Renal cortical epithelial cell (primary cell): ENCODE data around the gene OPCML. TPM values are rescaled to one million over a fixed set of nuclear protein-coding genes. Genes with fewer than 3 reads are reported as not detected.

Source experiments
- DNase-seq: peaks from one replicate; pipeline ENCODE4 v3.0.0-alpha.2; 2011; ENCODE audit warnings: low read depth
- total RNA-seq: library from RNA; depleted of rRNA; stranded (reverse); fragments of >200 nt; gene quantifications from 2 replicates; pipeline ENCODE4 v1.2.3, GENCODE V29; 2014

The OPCML gene
- total RNA-seq, 1 donor from 2014 or later, result not detected

DNA sequence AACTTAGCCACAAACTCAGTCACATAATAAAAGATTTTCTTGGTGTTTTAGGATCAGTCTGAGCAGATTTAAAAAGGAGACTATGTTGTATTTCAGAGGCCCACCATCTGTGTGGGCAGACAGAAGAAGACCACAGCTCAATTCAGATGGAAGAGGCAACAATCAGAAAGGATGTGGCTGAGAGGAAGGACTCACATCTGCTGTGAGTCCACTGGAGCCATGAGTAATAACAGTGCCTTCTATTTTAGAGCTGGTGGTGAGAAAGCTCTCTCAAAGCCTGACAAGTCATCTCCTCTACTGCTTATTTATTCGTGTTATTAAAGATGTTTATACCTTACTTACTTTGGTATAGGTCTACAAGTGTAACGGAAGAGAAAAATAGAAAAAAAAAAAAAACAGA, 357.2 kb downstream of the OPCML start:
- DNase-seq, result no peak

DNA sequence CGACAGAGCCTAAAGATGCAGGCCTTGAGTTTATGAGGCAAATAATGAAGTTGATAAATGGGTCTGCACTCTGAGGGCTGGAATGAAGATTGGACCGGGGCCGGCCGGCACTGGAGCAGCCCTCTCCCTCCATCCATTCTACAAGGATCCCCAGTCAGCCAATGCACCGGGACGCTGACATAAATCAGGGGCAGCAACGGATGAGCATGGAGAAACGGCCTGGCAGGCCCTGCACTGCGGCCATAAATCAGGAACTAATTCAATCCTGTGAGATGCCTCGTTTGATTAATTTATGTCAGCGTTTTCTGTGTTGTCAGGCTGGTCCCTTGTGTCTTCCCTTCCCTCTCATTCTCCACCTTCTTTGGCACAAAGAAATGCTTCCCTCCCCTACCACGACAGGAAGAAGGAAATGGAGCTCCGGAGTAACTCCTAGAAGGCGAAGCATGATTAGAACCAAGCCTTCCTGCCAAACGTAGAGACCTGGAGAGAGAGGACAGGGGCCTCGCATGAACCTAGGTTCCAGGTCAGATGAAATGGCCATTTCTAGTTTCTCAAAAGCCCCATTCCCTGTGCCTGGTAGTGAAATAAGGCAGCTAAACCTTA, 358.4 kb downstream of the OPCML start:
- no peak for DNase-seq

DNA sequence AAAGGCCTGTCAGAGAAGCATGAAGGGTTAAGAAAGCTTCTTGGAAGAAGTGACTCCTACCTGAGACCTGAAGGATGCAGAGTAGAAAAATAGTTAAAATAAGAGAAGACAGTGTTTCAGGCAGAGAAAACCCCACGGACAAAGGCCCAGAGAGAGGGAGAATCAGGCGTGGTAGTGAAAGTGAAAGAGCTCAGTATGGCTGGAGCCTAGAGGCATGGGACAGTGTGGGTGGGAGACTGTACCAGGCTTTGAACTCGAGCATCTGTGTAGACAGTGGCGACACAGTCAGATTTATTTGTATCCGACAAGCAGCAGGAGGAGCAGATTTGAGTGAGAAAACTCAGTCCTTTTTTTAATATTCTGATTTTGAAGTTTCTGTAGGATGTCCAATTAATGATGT, 360.0 kb downstream of the OPCML start:
- DNase-seq, result no peak

DNA sequence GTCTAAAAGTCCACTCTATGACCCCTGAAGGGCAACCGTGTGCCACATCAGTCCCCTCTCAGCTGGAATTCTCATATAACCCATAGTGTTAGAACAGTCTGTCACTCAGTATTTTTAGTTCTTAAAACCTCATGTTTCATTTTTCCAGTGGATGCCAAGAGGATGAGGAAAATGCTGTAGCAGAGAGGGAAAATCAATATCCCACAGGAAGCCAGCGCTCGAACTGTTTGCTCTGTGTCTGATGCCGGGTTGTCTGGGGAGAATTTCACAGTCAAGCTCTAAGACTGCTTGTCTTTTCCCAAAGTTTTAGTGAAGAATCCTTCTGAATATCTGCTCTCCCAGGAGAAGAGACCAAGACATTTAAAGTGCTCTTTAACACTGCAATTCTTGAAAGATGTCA, 360.9 kb downstream of the OPCML start:
- DNase-seq, result no peak

DNA sequence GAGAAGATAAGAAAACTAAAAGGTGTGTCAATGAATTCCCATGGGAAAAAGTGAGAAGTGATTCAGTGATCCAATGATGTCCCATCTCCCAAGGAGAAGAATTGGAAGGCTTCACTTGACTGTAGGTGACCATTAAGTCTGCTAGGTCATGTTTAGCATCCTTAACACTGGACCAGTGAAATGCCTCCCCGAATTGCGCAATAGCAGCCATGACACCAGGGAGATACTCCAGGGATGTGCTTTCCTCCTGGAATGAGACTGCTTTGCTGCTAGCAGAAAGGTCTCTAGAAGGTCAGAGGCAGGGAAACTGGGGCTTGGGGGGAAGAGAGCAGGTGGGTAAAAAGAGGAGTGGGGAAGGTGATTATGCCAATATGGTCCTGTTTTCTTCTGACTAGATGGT, 364.3 kb downstream of the OPCML start:
- DNase-seq, result no peak

DNA sequence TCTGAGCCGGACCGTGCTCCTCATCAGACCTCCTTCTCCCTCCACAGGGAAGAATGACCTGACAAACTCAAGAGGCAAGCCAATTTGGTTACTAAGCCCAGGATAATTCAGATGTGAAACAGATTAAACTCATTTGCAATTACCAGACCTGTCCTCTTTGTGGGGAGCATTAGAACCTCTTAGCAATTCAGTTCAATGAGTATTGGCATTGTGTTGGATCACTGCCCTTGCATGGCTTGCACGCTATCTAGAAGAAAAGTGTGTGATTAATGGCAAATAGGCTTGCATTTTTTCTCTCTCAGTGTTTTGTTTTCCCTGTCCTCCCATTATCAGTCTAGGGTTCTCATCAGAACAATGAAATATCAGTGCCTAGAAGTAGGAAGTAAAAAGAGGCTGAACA, 365.6 kb downstream of the OPCML start:
- DNase-seq, result no peak

DNA sequence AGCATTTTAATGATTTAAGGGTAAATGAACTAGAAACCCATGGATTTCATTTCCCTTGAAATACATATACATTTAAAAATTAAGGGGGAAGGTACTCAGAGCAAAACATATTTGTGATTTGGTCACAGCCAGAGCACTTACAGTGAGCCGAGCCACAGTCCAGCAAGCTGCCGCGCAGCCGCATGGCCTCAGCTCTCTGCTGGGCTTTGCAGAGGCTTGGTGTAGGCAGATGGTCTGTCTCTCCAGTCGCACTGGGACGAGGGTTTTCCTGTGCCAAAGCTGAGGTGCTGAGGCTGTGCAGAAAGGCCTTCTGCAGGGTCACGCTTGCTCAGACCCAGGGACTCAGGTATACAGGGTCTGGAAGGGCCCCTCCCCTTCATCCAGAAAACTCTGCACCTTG, 367.3 kb downstream of the OPCML start:
- no peak for DNase-seq

DNA sequence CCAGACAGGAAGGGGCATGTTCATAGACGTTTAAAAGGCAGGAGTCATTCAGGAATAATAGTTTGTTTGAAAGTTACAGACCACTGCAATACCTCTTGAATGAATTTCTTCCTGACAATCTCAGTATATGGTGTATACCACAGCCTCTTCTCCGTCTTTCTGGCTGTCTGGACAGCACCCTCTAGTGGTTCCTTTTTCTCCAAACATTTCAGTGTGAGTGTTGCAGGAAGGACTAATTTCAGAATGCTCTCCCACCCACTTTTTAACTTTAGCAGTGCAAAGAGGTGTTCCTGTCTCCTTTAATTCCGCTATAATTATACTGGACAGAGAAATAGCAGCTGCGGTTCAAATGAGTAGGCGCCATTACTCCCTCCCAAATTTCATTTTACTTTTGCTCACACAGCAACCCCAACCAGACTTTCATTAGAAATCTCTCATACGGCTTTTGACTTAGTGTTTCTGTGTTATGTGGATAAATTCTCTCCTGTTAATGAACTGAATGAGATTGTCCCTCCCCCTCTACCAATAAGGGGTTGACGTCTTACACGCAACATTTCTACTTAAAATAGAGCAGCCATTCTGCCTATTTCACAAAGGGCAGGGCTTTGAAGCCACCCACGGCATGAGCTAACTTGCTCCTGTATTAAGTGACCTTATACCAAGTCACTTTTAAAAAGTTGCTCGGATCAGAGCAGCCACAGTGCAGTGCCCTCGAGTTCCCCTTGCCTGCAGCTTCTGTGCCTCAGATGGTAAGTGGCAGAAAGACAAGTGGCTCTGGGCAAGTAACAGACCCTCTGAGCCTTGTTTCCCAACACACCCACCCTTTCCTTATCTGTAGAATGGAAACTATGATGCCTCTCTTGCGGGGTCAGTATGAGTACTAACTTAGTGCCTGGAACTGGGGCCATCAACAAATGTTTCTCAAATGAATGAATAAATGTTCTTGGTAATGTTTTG, 368.6 kb downstream of the OPCML start:
- peak; percentile 49 for DNase-seq

DNA sequence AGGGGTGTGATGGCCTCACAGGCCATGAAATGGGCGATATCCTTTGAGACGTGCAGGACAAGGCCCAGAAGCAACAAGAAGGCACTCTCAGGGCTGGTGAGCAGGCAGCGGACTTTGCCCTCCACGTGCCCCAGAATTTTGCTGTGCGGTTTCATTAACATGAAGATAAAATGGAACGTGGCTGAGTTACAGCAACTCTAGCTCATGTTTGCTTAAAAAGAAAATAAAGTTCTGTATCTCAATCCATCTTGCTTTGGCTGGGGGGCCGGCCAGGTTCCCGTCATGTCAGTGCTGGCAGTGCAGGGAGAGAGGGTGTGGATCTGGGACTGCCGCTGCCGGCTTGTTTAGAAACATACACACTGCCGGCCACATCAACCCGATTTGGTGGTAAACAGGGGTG, 370.1 kb downstream of the OPCML start:
- no peak for DNase-seq

DNA sequence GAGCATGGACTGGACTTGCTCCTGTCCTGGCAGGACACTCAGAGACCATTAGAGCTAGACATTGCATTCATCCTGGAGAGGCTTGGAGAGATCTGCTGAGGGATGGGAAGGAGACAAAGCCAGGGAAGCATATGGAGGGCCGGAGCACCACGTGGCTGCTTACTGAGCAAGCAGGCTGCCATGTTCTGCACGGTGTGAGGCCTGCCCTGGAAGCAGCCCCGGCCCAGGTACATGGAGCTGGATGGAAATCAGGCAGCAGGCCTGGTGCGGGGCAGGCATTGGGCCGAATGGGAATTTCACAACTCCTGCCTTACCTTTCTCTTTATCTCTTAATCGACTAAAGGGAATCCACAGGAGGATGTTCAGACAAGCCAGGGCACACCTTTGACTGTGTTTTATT, 371.5 kb downstream of the OPCML start:
- DNase-seq, result no peak

DNA sequence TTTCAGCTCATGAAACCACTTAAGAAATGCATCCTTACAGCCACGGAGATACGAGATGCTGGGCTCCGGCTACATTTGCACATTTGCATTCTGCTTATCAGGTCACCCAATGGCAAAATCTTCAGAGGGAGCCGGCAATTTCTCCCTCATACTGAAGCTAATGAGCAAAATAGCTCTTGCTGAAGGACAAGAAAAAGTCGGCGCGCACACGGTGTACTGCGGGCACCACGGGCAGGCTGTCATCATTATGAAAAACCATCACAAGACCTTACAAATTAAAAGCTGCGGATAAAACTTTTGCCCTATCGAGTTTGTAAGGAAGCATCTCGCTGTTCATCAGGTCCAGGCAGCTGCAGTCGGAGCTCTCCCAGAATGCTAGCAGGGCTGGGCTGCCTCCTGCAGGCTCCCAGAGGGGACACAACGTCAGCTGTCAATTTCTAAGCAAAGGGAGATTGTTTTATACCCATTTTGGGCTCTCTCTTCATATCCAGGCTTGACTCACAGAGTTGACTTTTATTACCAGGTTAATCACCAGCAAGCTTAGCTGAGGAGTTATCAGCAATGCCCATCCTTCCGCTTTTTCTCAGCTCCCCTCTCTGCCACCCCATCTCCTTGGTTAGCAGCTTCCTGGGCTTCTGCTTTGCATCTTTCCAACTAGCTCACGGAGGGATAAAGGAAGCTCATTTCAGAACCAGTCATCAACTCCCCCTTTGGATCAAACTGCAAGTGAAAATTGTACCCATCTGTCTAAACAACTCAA, 375.1 kb downstream of the OPCML start:
- DNase-seq, result no peak

DNA sequence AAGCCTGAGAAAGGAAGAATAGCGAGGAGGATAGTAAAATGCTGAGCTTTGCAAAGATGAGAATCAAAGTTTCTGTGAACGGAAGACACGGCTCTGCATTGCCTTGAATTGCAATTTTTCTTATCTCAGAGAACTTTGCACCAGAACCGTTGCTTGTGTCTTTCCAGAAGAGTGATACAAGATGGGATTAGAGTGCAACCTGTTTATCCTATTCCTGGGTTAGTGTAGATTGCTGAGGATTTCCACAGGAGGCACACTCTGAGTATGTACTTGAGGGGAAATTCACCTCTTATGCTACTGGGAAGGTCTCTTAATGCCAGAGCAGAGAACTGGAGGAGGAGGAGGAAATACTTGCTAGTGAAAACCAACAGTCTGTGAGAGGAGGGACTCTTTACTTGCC, 377.5 kb downstream of the OPCML start:
- DNase-seq, result no peak

DNA sequence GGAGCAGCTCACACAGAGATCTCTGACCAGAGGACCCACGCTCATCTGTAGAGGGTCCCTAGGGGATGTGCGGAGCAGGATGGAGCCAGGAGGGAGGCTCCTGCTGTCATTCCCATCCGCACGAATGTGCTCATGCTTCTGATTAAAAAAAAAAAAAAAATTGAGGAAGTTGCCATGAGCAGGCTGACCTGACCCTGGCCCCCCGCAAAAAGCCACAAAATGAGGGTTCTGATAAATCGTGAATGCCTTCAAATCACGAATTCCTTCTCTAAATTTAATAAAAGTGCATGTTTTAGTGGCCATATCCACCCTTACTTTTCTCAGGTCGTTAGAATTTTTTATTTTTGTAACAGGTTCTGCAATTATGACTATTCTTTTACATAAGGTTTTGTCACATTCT, 378.2 kb downstream of the OPCML start:
- no peak for DNase-seq

DNA sequence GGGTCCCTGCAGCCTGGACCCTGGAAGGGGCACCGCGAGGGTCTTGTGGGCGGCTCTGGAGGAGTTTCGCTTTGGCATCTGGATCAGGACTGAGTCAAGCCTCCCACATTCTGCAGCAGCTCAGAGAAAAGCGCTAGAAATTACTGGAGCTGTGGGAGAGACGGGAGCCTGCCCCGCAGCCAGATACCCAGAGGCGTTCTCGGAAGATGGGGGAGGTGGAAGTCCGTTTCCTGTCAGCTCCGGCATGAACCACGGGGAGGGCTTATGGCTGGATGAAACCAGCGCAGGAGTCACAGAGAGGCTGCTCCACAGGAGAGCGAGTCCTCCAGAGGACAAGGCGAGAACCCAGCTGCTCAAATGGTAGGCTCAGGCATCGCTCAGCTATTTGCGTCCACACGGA, 379.3 kb downstream of the OPCML start:
- no peak for DNase-seq

DNA sequence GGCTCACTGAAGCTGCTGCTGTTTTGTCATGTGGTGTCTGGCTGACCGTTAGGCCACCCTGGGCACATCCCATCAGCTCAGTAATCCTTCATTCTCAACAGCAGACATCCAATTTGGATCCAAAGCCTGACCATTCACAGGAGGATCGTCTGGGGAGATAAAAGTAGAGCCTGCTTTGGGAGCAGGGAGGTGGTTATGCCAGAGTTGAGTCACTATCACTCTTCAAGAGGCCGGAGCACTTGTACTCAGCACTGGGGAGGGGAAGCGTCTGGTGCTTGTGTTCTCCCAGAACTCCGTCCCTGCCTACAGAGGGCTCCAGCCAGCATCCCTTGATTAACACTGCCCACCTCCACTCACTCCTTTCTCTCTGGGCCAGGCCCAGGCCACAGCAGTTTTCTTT, 382.6 kb downstream of the OPCML start:
- no peak for DNase-seq

DNA sequence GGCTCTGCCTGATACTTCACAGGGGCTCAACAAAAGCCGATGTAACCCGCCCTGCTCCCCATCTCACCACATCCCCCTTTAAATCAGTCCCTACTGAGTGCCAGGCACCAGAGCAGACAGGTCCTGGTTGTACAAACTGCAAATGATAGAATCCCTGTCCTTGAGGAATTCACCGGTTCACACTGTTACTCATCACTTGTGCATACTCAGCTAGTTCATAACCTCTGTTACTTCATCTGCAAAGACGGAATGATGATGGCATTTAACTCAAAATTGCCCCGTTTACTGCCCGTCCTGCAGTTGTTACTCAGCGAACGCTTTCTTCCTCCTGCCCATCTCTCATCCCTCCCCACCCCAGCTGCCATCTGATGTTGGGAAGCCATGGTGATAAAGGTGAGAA, 384.7 kb downstream of the OPCML start:
- no peak for DNase-seq

DNA sequence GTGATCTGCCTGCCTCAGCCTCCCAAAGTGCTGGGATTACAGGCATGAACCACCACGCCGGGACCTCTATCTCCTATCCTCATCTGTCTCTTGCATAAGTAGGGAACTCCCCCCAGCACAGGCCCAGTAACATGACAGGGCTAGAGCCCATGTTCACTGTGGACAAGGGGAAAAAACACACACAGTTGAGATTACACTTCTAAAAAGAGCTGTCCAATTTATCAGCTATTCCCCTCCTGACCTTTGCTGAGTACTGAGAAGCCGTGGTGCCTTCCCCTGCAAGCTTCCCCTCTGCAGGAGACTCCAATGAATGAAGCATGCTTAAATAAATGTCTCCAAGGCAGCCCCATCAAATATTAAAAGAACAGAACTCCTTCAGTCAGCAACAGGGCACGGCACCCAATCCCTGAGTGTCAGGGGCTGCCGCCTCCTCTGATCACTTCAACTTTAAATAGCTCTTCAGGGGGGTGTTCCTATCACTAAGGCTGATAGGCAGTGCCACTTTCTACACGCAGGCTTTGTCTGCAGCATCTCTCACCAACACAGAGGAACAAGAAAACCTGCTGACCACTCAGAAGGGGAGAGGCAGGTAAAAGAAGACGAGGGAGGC, 385.5 kb downstream of the OPCML start:
- DNase-seq, result no peak

DNA sequence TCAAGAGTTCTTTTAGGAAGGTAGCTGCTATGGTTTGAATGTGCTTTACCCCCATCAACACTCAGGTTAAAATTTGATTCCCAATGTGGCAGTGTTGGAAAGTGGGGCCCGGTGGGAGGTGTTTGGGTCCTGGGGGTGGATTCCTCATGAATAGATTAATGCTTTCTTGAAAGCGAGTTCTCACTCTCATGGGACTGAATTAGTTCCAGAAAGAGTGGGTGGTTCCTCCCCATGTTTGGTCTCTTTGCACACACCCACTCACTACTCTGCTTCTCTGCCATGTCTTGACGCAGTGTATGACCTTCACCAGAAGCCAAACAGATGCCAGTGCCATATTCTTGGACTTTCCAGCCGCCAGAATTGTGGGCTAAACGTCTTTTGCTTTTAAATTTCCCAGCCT, 394.4 kb downstream of the OPCML start:
- no peak for DNase-seq

DNA sequence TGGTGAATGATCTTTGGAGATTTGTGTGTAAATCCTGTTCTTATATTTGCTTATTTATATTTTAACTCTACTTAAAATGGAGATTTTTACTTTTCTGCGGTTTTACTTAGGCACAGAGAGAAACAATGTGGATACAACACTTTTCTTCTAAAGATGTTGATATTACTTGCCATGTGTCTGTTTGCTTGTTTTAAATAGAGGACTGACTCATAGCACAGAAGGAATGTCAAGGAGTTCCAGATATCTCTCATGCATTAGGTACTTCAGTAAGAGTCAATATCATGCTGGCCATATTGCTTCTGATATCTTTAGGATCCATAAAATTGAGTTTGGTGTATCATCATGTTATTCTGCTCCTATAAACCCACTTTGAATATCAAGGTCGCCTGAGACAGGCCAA, 395.0 kb downstream of the OPCML start:
- DNase-seq, result no peak

DNA sequence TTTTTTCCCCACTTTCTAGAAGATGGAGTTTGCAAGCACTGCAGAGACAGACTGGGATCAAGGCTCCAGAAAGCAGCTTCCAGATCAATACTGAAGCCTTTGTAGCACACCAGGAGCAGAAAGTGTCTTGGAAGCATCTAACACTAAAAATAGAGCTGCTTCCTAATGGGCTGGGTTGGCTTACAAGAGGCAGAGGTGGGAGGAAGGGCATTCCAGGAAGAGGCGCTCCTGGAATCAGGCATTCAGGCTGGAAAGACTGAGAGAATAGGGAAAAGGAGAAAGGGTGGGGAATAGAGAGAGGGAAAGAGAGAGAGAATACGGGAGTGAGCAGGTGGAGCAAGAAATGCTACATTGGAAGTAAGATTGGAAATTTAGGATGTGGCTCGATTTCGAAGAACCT, 395.9 kb downstream of the OPCML start:
- no peak for DNase-seq

DNA sequence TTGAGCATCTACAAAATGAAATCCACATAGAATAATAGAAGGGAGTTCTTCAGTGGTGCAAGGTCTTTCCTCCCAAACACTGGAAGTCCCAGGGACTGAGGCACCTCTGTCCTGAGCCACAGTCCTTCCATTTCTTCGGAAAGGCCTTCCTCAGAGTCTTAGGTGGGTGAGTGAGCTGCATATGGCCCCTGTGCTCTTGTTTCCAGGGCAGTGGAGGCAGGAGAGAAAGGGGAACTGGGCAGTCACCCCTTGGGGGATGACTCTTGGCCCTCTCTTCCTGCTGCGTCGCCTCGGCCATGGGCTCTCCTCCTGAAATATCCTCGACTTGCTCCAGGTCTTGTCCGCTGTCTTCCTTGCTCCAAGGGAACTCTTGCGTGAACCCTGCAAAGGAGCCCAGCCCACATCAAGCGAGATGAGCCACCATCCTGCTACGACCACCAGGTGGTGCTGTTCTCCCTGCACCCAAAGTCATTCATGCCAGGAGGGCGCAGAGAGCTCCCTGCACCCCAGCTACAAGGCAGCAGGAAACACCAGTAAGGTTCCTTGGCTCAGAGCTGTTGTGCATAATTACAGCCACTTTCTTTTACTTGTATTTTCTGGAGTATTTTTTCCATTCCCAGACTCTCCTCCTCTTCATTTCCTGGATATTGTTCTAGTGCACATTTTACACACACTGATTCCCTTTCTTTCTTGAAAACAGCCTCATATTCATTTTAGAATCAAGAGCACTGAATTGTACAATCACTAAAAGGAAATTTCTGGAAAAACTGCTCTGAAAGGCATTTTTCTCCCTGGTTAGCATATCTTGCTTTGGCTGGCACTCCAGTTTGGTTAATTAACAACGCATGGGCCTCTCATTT, 397.8 kb downstream of the OPCML start:
- DNase-seq, result peak; percentile 22
